ENCODE results near the gene FDX1.

FDX1 gene

GRCh38 chr11:110431674-110432073 lies 1.9 kb downstream of the FDX1 start:
- DNase-seq = no peak

GRCh38 chr11:110432713-110433392 lies 3.1 kb downstream of the FDX1 start:
- DNase-seq = no peak

- no peak for DNase-seq
Observed at GRCh38 chr11:110433393-110434333, 3.9 kb downstream of the FDX1 start.

- DNase-seq = no peak
Observed at GRCh38 chr11:110434952-110435779, 5.4 kb downstream of the FDX1 start.

GRCh38 chr11:110435780-110436717 lies 6.3 kb downstream of the FDX1 start:
- no peak for DNase-seq

GRCh38 chr11:110438017-110438416 lies 8.3 kb downstream of the FDX1 start:
- DNase-seq = no peak

GRCh38 chr11:110445437-110445836 lies 15.7 kb downstream of the FDX1 start:
- no peak for DNase-seq

GRCh38 chr11:110446061-110446460 lies 16.3 kb downstream of the FDX1 start:
- DNase-seq = no peak

- DNase-seq = no peak
Observed at GRCh38 chr11:110446594-110446993, 16.8 kb downstream of the FDX1 start.

GRCh38 chr11:110447343-110447742 lies 17.6 kb downstream of the FDX1 start:
- no peak for DNase-seq

- DNase-seq = no peak
Observed at GRCh38 chr11:110447897-110448745, 18.4 kb downstream of the FDX1 start.

GRCh38 chr11:110450246-110450645 lies 20.5 kb downstream of the FDX1 start:
- DNase-seq = no peak

- no peak for DNase-seq
Observed at GRCh38 chr11:110452720-110453119, 23.0 kb downstream of the FDX1 start.

GRCh38 chr11:110453684-110454354 lies 24.1 kb downstream of the FDX1 start:
- no peak for DNase-seq

GRCh38 chr11:110454609-110455008 lies 24.9 kb downstream of the FDX1 start:
- DNase-seq = no peak

- DNase-seq = no peak
Observed at GRCh38 chr11:110455718-110456117, 26.0 kb downstream of the FDX1 start.

- no peak for DNase-seq
Observed at GRCh38 chr11:110463153-110463552, 33.4 kb downstream of the FDX1 start.

GRCh38 chr11:110465231-110465630 lies 35.5 kb downstream of the FDX1 start:
- DNase-seq = no peak

- DNase-seq = no peak
Observed at GRCh38 chr11:110467556-110467955, 37.8 kb downstream of the FDX1 start.

GRCh38 chr11:110468121-110468520 lies 38.4 kb downstream of the FDX1 start:
- no peak for DNase-seq

- DNase-seq = no peak
Observed at GRCh38 chr11:110469127-110469526, 39.4 kb downstream of the FDX1 start.
